ENCODE results near the gene MAOA. TPM values are rescaled to one million over a fixed set of nuclear protein-coding genes. Genes with fewer than 3 reads are reported as not detected.
A peak's percentile ranks its signal among the peaks of the same experiment; 100 is the strongest.
"Not testable (repeated sequence)": the region's sequence is repeated elsewhere in the genome, so short reads cannot be mapped to it uniquely, and the experiment has no call there.

MAOA gene
- total RNA-seq, 1 donor from 2014 or later = 0.30 TPM

DNA sequence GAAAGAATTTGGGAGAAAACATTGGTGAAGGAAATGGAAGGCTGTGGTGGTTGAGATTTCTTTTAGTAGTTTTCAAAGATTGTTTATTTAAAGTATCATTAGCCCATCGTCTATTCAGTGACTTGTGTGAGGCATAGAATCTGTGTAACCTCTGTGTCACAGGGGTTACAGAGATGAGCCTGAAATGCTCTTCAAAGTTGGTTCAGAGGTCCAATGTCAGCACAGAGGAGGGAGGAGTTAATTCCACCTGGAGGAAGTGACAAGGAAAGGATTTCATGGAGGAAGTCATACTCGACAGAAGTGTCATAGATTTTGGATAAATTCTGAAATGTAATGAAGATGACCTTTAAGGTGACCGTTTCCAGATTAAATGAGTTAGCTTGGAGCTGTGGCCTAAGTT, 8.2 kb downstream of the MAOA start:
- Mint-ChIP-seq H3K4me3 (no peak overlapping the region), H3K27me3 (ENCODE audit: low read depth) (no peaks in the 10 kb centered on the region)

GRCh38 chrX:43664708-43665107, 8.6 kb downstream of the MAOA start:
- DNase-seq (ENCODE audit: low read depth, low spot score) = no peak
- peaks cover 6% of the 10 kb centered on the region for H3K9me3 Mint-ChIP-seq
- no peaks in the 10 kb centered on the region for H3K27me3 Mint-ChIP-seq (ENCODE audit: low read depth)
- H3K4me1 Mint-ChIP-seq = no peaks in the 10 kb centered on the region
- no peak for TF ChIP-seq CTCF (conservative IDR thresholded peaks at IDR 0.05)
- no peaks in the 10 kb centered on the region for H3K36me3 Mint-ChIP-seq (ENCODE audit: low read depth)
- no peak overlapping the region for H3K4me3 Mint-ChIP-seq
- H3K27ac Mint-ChIP-seq (ENCODE audit: unreplicated experiment) = no peak overlapping the region

More for the DNA sequence above, 8.2 kb downstream of the MAOA start:
- Mint-ChIP-seq H3K27ac (ENCODE audit: unreplicated experiment) (no peak overlapping the region), H3K9me3 (peaks cover 3% of the 10 kb centered on the region), H3K36me3 (ENCODE audit: low read depth) (no peaks in the 10 kb centered on the region), H3K4me1 (no peaks in the 10 kb centered on the region)
- no peak for DNase-seq (ENCODE audit: low read depth, low spot score)
- TF ChIP-seq CTCF (conservative IDR thresholded peaks at IDR 0.05) = no peak

- no peaks in the 10 kb centered on the region for H3K4me1 Mint-ChIP-seq
- H3K9me3 Mint-ChIP-seq = peaks cover 6% of the 10 kb centered on the region
- H3K27ac Mint-ChIP-seq (ENCODE audit: unreplicated experiment) = no peak overlapping the region
- H3K36me3 Mint-ChIP-seq (ENCODE audit: low read depth) = no peaks in the 10 kb centered on the region
- no peak for TF ChIP-seq CTCF (conservative IDR thresholded peaks at IDR 0.05)
- DNase-seq (ENCODE audit: low read depth, low spot score) = no peak
- no peak overlapping the region for H3K4me3 Mint-ChIP-seq
- H3K27me3 Mint-ChIP-seq (ENCODE audit: low read depth) = no peaks in the 10 kb centered on the region
Observed at GRCh38 chrX:43666311-43666912, 10.3 kb downstream of the MAOA start.

- H3K27ac Mint-ChIP-seq (ENCODE audit: unreplicated experiment); DNase-seq (ENCODE audit: low read depth, low spot score); H3K36me3 Mint-ChIP-seq (ENCODE audit: low read depth); H3K4me3 Mint-ChIP-seq; H3K27me3 Mint-ChIP-seq (ENCODE audit: low read depth); H3K9me3 Mint-ChIP-seq: not testable (repeated sequence)
- peaks cover 15% of the 10 kb centered on the region for H3K4me1 Mint-ChIP-seq
Observed at GRCh38 chrX:43675965-43676628, 20.0 kb downstream of the MAOA start.

DNA sequence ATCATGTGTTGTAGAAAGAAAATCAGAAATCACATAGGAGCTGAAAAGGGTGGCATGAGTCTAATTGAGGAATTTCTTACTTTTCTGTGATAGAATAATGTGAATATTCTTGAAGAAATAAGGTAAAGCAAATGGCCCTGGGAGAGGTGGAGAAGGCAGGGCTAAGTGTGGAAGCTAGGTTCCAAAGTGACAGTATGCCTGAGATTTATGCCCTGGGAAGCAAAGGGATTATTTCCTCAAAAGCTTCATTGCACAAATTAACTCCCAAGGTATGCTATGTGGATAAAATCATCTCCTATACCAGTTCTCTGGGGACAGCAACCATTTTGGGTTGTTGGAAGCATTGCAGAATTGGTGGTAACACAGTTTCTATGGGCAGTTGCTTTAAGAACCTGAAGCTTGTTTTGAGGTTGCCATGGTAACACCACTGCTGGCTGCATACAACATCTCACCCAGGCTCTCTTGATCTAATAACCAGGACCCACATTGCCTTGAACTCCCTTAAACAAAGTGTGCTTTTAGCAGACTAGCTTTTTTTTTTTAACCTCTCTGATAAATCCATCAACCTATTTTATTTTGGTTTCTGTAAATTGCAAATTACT, 21.0 kb downstream of the MAOA start:
- Mint-ChIP-seq H3K9me3 (peaks cover 3% of the 10 kb centered on the region), H3K4me1 (peaks cover 15% of the 10 kb centered on the region), H3K27ac (ENCODE audit: unreplicated experiment) (peak overlapping the region; percentile 90), H3K4me3 (no peak overlapping the region), H3K36me3 (ENCODE audit: low read depth) (peaks cover 4% of the 10 kb centered on the region), H3K27me3 (ENCODE audit: low read depth) (no peaks in the 10 kb centered on the region)
- no peak for DNase-seq (ENCODE audit: low read depth, low spot score)
- TF ChIP-seq CTCF (conservative IDR thresholded peaks at IDR 0.05) = no peak

DNA sequence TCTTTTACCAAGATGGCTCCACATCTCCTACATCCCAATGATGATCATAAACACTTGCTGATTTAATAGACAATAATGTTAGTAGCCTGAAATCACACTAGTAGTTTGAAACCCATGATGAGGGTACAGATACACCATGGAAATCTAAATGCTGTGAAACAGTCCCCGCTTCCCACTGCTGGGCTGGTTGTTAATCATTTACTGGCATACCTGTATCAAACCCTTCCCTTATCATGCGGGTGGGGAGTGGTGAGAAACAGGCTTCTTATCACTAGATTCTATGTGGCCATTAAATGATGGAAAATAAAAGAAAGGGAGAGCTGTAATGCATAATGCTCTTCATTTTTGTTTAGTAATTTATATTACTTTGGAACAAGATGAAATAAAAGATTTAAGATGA, 21.9 kb downstream of the MAOA start:
- Mint-ChIP-seq H3K36me3 (ENCODE audit: low read depth) (peaks cover 5% of the 10 kb centered on the region), H3K9me3 (peaks cover 5% of the 10 kb centered on the region), H3K27ac (ENCODE audit: unreplicated experiment) (no peak overlapping the region), H3K4me1 (peaks cover 15% of the 10 kb centered on the region), H3K27me3 (ENCODE audit: low read depth) (no peaks in the 10 kb centered on the region), H3K4me3 (no peak overlapping the region)
- TF ChIP-seq CTCF (conservative IDR thresholded peaks at IDR 0.05) = no peak
- DNase-seq (ENCODE audit: low read depth, low spot score) = no peak

Measured in neural crest cell (in vitro differentiated cells).